Midbrain (tissue), 1 donor: ENCODE data around the gene HARBI1.
A peak's percentile ranks its signal among the peaks of the same experiment; 100 is the strongest.
"Not testable (repeated sequence)": the region's sequence is repeated elsewhere in the genome, so short reads cannot be mapped to it uniquely, and the experiment has no call there.

Experiments
- DNase-seq: peaks from one replicate; lab custom pipeline; 2025; lab: John Stamatoyannopoulos, UW

Gene HARBI1

DNA sequence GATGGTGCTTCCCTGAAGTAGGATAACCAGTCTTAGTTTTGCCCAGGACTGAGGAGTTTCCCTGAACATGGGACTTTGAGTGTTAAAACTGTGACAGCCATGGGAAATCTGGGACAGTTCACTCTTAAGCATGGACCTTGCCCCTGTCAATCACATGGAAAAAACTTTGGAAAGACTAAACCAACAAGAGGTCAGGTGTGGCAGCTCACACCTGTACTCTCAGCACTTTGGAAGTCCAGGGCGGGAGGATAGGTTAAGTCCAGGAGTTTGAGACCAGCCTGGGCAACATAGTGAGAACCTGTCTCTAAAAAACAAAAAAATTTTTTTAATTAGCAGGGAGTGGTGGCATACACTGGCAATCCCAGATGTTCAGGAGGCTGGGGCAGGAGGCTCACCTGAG, 19.9 kb downstream of the HARBI1 start:
- no peak for DNase-seq

DNA sequence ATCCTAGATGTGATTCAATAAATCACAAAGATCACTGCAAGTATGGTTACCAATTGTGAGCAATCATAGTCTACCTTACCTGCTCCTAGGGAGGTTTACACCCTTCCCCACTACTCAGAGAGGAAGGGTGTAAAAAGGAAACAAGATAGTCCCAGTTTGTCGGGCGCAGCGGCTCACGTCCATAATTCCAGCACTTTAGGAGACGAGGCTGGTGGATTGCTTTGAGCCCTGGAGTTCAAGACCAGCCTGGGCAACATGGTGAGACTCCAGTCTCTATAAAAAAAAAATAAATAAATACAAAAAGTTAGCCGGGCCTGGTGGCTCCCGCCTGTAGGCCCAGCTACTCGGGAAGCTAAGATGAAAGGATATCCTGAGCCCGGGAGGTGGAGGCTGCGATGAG, 22.2 kb downstream of the HARBI1 start:
- no peak for DNase-seq

DNA sequence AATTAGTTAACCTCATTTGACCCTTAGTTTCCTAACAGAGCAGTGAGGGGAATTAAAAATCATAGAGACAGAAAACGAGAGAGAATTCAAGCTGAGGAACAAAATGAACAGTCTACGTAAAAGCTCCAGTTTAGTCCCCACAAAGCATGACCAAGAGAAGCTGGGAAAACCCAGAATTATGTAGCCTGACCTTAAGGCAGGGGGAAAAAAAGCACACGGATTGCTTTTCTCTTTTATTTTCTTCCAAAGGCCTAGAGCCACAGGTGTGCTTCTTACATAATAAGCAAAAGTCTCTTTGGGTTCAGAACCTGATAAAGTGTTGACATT, 22.7 kb downstream of the HARBI1 start:
- DNase-seq: no peak

DNA sequence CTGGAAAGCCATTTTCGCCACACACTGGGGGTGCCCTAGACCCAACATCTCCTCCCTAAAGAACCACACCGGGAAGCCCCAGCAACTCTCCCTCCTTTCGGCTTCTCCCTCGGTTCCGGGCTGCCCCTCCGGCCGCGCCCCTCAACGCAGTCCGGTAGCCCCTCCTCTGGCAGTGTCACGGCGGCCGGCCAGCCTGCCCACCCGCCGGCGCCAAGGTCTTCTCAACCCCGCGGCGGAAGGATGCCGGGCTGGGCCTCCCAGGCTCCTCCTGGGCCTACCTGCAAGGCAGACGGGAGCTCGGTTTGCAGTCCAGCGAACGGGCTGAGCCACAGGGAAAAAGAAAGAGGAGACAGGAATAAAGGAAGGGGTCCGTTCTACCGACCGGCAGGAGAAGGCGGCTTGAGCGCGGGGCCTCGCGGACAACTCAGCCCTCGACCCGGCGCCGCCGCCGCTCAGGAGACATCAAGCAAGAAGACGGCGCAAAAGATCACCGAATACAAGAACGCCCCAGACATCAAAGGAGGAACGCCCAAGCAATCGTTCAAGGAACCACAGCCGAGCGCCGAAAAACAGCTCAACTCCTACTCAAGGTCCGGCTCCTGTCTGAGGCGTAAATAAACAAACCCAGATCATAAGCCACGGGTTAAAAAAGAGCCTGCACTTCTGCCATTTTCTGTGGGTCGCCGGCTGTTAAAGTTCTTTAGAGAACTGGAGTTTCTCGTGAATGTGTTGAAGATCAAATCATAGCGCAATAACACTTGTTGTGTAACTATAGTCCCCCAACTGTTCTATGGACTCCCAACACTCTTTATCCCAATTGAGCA, 23.3 kb downstream of the HARBI1 start, which contains the start of gene AMBRA1:
AMBRA1 (minus strand) TSS at position 474 of the 824 bp plus-strand sequence. CDS start 45,643 bp downstream, outside the sequence.
- peak; percentile 90 for DNase-seq

DNA sequence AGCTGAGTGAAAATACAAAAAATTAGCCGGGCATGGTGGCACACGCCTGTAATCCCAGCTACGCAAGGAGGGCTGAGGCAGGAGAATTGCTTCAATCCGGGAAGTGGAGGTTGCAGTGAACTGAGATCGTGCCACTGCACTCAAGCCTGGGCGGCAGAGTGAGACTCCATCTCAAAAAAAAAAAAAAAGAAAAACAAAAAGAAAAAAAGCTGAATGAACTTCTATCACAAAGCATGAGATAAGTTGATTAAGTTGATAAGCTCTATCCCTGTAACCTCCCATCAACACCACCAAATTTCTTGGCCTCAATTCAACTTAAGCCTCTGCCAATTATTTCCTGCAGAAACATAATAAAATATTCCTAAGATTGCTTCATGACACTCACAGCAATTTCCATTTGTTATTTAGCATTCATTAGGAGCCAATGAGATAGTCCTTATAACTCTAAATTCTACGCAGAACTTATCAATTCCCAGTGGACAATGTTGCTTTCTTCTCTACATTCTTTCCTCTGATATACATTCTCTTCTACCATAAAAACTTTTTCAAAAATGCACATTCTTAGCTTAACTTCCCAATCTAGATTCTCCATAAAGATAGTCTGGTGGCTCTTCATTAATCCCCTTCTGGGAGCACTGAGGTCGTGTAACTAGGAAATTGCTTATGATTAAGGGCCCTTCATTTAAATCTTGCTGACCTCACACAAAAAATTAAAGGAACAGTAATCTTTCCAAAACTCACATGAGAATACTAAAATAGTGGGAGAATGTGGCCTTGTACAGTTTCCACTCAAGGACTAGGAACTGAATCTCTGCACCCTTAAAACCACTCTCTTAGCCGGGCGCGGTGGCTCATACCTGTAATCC, 26.1 kb downstream of the HARBI1 start:
- no peak for DNase-seq

DNA sequence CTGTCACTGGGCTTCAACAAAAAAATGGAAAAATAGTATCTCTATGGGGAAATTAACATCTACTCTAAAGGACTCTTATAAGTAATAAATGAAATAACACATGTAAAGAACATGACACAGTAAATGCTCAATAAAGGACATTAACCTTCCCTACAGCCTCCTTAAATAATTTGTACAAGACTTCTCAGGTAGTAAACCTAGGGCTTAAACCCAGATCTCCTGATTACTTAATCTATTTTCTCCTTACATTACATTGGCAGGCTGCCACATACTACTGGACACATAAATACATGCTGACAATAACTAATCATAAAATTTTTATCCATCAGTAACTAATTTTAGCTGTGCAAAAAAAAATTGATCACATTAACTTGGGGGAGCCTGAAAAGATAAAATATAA, 28.1 kb downstream of the HARBI1 start:
- no peak for DNase-seq

DNA sequence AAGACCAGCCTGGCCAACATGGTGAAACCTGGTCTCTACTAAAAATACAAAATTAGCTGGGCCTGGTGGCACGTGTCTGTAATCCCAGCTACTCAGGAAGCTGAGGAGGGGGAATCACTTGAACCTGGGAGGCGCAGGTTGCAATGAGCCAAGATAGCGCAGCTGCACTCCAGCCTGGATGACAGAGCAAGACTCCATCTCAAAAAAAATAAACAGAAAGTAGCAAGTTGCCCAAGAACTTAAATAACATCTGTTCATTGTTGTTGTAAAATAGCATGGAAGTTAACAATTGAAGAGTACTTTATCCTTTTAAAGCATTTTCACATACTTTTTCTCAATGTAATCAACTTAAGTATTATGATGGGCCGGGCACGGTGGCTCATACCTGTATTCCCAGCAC, 28.9 kb downstream of the HARBI1 start:
- no peak for DNase-seq

DNA sequence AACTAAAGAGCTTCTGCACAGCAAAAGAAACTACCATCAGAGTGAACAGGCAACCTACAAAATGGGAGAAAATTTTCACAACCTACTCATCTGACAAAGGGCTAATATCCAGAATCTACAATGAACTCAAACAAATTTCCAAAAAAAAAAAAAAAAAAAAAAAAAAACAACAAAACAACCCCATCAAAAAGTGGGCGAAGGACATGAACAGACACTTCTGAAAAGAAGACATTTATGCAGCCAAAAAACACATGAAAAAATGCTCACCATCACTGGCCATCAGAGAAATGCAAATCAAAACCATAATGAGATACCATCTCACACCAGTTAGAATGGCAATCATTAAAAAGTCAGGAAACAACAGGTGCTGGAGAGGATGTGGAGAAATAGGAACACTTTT, 33.5 kb downstream of the HARBI1 start:
- not testable (repeated sequence) for DNase-seq

DNA sequence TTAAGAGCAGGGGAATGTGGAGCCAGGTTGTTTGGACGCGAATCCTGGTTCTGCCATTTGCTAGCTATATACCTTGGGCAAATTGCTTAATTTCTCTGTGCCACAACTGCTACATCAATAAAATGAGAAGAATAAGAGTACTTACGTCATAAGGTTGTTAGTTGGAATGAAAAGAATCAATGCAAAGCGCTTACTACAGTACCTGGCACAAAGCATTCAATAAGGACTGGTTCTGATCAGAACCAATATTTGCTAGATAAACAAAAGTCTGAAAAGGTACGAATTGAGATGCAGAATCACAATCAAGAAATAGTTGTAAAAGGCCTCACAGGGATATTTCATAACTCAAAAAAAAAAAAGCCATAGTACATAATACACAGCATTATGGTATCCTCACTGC, 34.4 kb downstream of the HARBI1 start:
- no peak for DNase-seq

DNA sequence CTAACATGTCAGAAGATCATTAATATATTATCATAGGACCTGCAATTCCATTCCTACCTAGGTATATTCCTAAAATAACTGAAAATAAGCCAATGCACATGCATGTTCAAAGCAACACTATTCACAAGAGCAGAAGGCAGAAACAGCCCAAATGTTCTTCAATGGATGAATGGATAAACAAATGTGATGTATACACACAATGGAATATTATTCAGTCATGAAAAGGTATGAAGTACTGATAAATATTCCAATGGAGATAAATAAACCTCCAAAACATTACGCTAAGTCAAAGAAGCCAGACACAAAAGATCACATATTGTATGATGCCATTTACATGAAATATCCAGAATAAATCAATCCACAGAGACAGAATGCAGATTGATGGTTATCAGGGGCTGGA, 40.0 kb downstream of the HARBI1 start:
- no peak for DNase-seq

DNA sequence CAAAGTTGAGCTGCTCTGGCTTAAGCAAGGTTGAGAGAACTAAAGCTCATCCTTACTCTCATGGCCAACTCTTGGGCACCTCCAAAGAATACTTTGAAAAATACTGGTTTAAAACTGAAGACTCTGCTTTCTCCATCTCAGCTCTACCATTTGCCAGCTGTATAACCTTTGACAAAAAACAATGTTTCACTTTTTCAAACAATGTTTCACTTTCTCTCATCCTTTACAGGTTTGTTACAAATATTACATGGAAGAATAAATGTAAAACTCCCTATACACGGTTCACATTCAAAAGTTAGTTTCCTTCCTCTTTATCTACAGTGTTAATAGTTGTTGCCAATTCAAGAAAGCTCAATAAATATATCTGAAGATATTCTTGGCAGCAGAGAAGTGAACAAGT, 42.4 kb downstream of the HARBI1 start:
- no peak for DNase-seq

DNA sequence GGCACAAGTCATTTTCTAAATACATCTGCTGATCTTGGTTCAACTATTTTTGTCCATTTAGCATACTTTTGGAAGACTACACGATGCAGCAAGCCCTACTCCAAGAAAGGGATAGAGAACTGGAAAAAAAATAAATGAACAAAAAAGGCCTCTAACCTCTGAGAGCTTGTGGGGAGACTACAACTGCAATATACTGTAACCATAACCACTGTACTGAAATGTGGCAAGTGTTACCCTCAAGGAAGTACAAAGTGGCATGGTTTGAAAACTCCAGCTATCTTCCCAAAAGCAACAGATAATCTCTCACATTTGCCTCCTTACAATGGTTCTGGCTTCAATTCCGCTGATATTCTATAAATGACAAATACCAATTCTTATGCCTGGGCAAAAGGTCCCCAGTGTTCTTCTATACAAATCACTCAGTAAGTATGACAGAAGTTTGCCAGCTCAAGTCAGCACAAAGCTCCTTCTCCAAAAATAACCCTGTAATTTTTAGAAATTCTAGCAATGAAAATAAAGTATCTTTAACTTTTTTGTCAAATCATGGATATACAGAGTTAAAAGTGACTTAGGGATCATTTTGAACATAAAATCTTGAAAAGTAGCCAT, 46.1 kb downstream of the HARBI1 start:
- DNase-seq: no peak

DNA sequence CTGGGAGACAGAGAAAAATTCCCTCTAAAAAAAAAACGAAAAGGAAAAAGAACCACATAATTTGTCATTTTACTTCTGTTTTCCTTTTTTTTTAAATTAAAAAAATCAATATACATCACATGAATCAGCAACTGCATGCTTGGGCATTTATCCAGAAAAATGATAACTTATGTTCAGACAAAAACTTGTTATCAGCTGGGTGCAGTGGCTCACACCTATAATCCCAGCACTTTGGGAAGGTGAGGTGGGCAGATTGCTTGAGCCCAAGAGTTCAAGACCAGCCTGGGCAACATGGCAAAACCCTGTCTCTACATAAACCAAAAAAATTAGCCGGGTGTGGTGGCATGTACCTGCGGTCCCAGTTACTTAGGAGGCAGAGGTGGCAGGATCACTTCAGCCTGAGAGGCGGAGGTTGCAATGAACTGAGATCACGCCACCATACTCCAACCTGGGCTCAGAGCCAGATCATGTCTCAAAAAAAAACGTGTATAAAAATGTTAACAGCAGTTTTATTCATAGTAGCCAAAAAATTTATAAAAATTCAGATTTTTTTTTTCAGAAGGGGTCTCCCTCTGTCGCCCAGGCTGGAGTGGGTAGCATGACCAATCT, 51.7 kb downstream of the HARBI1 start:
- DNase-seq: no peak

DNA sequence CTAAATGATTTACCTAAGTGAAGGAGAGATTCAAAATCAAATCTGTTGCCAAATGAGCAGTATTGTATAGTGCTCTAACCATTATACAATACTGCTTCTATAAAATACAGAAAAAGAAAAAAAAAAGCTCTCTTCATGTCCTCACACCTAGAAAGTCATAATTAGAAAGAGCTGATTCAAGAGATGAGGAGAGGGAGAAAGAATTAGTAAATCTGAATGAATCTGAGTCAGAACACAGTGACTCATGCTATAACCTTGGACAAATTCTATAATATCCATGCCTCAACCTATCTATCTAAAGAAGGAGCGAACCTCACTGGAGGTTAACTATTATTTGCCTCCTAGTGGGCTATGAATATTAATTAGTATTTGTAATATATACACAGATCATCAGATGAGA, 52.6 kb downstream of the HARBI1 start:
- no peak for DNase-seq

DNA sequence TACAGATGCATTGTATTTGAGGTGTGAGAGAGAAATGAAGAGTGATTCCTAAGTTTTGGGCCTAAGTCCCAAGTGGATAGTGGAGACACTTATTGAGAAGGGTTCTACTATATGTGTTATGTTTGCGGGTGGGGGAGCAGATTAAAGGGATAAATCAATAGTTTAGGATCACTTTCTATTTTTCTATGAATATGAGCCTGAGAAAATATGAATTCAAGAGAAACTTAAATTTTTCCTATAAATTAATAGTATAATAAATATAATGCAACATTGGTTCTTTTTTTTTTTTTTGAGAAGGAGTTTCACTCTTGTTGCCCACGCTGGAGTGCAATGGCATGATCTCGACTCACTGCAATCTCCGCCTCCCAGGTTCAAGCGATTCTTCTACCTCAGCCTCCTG, 54.5 kb downstream of the HARBI1 start:
- no peak for DNase-seq

DNA sequence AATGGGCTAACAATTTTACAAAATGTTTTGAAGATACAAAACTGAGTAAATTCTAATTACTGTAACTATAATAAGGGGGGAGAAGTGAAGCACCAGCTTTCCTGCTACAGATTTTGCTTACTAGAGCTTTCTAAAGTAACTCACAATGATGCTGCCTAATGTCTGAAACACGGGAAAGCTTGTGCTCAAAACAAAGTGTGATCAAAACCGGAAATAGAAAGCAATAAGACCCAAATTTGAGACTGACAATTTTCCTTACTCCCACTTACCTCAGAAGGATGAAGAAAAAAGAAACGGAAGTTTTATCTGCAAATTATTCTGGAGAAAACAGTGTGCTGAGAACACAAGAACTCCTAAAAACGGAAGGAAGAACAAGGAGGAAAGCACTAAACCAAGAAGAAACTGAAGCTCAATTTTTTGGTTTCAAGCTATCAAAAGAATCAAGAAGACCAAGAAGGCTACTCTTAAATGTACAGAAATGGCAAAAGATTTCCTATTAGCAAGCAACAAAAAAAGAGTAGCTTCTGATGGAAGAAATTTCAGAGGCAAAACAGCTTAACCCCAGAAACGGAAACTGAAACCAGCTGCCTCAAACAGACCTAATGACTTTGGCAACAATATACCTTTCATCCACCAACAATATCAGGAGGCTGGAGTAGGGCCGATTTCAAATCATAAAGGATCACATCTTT, 56.6 kb downstream of the HARBI1 start:
- DNase-seq: peak; percentile 52

DNA sequence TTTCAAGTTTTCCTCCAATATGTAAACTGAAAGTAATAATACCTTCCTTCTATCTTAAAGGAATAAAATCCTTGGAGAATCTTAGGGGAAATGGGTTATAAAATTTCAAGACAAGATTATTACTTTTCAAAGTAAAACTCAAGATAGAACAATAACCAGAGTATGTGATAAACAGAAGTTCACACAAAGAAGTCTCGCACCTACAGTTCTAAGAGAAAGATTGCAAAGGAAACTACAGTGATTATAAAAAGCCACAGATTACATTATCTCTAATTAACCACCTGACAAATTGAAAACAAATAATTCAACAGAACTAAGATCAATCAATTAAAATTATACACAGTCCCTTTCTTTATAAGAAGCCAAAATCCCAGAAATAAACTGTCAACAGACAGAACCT, 57.2 kb downstream of the HARBI1 start:
- no peak for DNase-seq

DNA sequence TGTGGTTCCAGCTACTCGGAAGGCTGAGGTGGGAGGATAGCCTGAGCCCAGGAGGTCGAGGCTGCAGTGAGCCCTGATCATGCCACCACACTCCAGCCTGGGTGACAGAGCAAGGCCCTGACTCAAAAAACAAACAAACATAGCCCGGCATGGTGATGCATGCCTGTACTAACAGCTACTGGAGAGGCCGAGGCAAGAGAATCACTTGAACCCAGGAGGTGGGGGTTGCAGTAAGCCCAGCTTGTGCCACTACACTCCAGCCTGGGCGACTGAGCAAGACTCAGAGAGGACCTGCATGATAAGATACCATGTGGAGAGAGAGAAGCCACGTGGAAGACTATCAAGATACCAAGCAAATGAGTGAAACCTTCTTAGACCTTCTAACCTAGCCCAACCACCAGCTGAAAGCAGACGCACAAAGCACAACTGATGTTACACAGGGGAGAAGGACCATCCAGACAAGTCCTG, 59.3 kb downstream of the HARBI1 start:
- no peak for DNase-seq

DNA sequence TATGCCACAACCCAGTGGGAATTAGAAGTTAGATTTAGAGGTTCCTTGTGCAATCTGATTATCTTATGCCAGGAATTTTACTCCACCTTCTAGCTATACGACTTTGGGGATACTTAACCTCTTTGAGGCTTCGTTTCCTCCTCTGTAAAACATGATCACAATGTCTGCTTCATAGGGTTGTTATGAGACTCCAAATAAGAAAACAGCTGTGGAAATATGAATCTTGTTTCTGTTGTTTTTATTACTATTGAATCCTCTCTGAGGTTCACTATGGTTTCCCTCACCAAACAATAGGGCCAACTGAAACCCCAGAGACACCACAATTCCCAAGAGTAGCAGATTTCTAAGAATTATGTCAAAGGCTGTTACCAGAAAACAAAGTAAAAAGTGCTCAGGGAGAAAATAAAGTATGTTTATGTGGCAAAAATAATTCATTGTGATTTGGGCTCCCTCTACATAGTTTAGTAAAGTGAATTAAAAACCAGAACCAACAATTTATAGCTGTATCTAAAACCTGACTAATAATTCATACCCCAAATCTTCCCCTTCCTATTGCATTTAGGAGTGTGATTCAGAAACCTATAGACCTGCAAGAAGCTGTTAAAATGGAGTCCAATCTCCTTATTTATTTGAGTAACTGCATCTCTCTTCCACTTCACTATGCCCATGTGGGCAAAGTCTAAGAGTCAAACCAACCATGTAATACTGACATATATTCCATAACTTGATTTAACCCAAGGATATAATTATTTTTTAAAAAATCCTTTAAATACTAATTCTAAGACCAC, 61.6 kb downstream of the HARBI1 start:
- DNase-seq: no peak

DNA sequence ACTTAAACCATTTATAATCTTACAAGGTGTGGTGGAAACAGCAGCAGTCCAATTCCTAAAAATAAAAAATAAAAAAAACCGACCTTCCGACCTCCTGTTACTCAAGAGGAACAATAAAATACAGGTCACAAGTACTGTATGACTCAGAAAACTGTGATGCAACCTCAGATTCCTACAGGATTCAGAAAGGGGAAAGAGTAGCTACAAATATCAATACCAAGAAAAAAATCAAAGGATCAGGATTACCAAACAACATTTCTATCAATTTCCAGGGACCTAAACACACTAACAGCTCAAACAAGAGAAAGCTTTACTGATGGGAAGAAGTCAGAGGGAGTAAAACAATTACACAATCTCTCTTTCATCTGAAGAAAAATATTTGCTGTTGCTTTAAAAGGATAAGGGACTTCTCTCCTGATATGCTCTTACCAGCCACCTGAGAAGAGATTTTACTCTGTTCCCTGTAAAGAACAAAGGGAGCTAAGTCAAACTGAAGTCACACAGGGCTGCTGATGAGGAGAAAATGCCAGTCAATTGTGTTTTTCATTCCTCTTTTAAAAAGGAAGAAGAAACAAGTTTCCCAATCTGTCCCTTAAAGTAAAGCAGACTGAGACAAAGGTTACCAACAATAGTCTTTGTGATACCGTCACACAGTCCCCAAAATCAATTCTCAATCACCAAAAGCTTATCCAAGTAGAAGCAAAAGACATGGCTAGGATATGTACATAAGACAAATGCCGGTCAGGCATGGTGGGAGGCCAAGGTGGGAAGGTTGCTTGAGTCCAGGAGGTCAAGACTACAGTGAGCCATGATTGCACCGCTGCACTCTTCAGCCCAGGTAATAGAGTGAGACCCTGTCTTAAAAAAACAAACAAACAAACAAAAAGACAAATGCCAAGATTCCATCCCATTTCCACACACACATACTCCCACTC, 62.5 kb downstream of the HARBI1 start:
- no peak for DNase-seq
